HG02870 (cell line): ENCODE data around the gene DAB2IP.

ENCODE experiments used
- ATAC-seq: cut with Tn5 transposase; IDR thresholded peaks from one replicate; pipeline ENCODE4 v1.9.1; 2021; ENCODE audit warnings: mild to moderate bottlenecking, moderate library complexity; ENCODE audit not compliant: unreplicated experiment

The DAB2IP gene

GRCh38 chr9:121720311-121721057 is 69.0 kb downstream of the DAB2IP start:
- no peak for ATAC-seq

GRCh38 chr9:121721058-121721350 is 69.6 kb downstream of the DAB2IP start:
- no peak for ATAC-seq

- no peak for ATAC-seq
These were observed 70.3 kb downstream of the DAB2IP start for GRCh38 chr9:121721770-121722169.

- ATAC-seq: no peak
These were observed 73.8 kb downstream of the DAB2IP start for GRCh38 chr9:121725008-121725775.

- ATAC-seq: no peak
These were observed 76.0 kb downstream of the DAB2IP start for GRCh38 chr9:121727295-121728020.

- ATAC-seq: no peak
These were observed 77.5 kb downstream of the DAB2IP start for GRCh38 chr9:121728916-121729315.

GRCh38 chr9:121729769-121730562 is 78.5 kb downstream of the DAB2IP start:
- ATAC-seq: no peak

- no peak for ATAC-seq
These were observed 79.7 kb downstream of the DAB2IP start for GRCh38 chr9:121731090-121731489.

GRCh38 chr9:121731919-121732318 is 80.5 kb downstream of the DAB2IP start:
- no peak for ATAC-seq

- ATAC-seq: no peak
These were observed 81.0 kb downstream of the DAB2IP start for GRCh38 chr9:121732389-121732788.

GRCh38 chr9:121732886-121733285 is 81.5 kb downstream of the DAB2IP start:
- no peak for ATAC-seq

GRCh38 chr9:121734465-121734864 is 83.0 kb downstream of the DAB2IP start:
- ATAC-seq: no peak

GRCh38 chr9:121735065-121735792 is 83.8 kb downstream of the DAB2IP start:
- no peak for ATAC-seq

GRCh38 chr9:121735793-121736770 is 84.6 kb downstream of the DAB2IP start:
- no peak for ATAC-seq

- no peak for ATAC-seq
These were observed 85.6 kb downstream of the DAB2IP start for GRCh38 chr9:121736934-121737462.

- no peak for ATAC-seq
These were observed 86.1 kb downstream of the DAB2IP start for GRCh38 chr9:121737481-121737931.

GRCh38 chr9:121738411-121738810 is 87.0 kb downstream of the DAB2IP start:
- ATAC-seq: no peak

- ATAC-seq: no peak
These were observed 87.5 kb downstream of the DAB2IP start for GRCh38 chr9:121738968-121739367.

GRCh38 chr9:121739971-121740370 is 88.5 kb downstream of the DAB2IP start:
- ATAC-seq: no peak
